ENCODE results near the gene ATN1. TPM values are rescaled to one million over a fixed set of nuclear protein-coding genes. Genes with fewer than 3 reads are reported as not detected.
A peak's percentile ranks its signal among the peaks of the same experiment; 100 is the strongest.

Gene ATN1
- total and polyA plus RNA-seq, 3 donors from 2014 or later, result 40.5 to 73.2 (median 63.4) TPM

DNA sequence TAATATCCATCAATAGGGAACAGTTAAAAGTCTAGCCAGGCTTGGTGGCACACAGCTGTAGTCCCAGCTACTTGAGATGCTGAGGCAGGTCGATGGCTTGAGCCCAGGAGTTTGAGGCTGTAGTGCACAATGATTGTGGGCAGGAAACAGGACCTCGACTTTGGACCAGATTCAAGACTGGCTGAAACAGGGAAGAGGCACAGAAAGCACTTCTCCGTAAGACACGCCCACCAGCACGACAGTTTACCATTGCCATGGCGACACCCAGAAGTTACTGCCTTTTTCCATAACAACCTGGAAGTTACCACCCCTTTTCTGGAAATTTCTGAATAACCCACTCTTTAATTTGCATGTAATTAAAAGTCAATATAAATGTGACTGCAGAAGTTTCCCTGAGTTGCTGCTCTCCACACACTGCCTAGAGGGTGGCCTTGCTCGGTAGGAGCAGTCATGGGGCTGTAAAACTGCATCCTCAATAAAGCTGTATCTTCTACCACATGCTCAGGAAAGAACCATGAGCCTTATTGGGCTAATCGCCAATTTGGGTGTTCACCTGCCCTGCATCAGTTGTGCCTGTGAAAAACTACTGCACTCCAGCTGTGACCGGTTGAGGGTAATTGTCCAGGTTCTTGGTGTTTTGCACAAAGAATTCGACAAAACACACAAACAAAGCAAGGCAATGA lies 27.8 kb upstream of the ATN1 start:
- DNase-seq, result peak; percentile 56
- H3K4me3 ChIP-seq, result no peak overlapping the region
- no peaks in the 10 kb centered on the region for H3K36me3 ChIP-seq (ENCODE audit: low read depth, missing control alignments)
- H3K9me3 ChIP-seq, result no peaks in the 10 kb centered on the region
- TF ChIP-seq, protein P1, sequence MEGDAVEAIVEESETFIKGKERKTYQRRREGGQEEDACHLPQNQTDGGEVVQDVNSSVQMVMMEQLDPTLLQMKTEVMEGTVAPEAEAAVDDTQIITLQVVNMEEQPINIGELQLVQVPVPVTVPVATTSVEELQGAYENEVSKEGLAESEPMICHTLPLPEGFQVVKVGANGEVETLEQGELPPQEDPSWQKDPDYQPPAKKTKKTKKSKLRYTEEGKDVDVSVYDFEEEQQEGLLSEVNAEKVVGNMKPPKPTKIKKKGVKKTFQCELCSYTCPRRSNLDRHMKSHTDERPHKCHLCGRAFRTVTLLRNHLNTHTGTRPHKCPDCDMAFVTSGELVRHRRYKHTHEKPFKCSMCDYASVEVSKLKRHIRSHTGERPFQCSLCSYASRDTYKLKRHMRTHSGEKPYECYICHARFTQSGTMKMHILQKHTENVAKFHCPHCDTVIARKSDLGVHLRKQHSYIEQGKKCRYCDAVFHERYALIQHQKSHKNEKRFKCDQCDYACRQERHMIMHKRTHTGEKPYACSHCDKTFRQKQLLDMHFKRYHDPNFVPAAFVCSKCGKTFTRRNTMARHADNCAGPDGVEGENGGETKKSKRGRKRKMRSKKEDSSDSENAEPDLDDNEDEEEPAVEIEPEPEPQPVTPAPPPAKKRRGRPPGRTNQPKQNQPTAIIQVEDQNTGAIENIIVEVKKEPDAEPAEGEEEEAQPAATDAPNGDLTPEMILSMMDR (IDR thresholded peaks at IDR 0.05), result no peak
- TF ChIP-seq POLR2A (IDR thresholded peaks at IDR 0.05), result no peak
- intact Hi-C loops (cut with DNase I; ENCODE audit: low total_unique reads), result no loop called here
- 35 to 40% methylated on average over 10 of the region's 10 CpGs for WGBS, 2 donors
- peaks cover 8% of the 10 kb centered on the region for H3K4me1 ChIP-seq
- no peak overlapping the region for H3K27ac ChIP-seq
- H3K27me3 ChIP-seq, result no peaks in the 10 kb centered on the region

DNA sequence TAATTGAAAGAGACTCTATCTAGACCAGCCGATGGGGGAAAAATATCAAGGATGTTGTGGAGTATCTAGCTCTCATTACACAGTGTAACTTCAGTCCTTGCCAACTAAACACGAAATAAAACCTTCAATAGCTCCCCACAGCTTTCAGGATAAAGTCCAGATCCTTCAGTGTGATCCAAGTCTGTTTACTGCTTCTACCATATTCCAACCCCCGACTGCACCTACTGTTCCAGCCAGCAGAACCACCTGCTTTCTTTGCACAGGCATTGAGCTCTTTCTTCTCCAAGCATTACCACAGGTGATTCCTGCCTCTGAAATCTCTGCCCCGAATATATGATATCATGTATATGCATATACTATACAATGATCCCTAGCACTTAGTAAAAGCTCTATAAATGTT lies 25.3 kb upstream of the ATN1 start:
- Histone ChIP-seq H3K4me3 (no peak overlapping the region), H3K27ac (no peak overlapping the region), H3K27me3 (no peaks in the 10 kb centered on the region), H3K36me3 (ENCODE audit: low read depth, missing control alignments) (no peaks in the 10 kb centered on the region), H3K9me3 (no peaks in the 10 kb centered on the region), H3K4me1 (peaks cover 13% of the 10 kb centered on the region)
- DNase-seq, result no peak
- intact Hi-C loops (cut with DNase I; ENCODE audit: low total_unique reads), result no loop called here
- TF ChIP-seq, protein P1 (IDR thresholded peaks at IDR 0.05), result no peak
- WGBS, 2 donors, result 81 to 84% methylated on average over 4 of the region's 4 CpGs

DNA sequence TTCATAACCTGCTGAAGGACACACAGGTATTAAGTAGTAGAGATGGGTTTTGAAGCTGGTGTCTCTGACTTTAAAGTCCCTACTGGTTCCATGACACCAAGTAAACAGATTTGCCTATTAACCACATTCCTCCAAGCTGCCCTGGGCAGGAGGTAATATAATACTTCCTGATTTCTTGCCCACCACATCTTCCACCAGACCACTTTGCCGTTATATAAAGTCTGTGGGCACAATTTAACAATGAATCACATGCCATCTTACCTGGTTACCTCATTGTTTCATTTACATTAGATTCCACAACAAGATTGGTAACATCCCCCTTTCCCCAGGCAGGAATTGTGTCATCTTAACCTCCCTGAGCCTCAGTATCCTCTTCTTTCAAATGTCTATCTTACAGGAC lies 24.0 kb upstream of the ATN1 start:
- no peak for DNase-seq
- intact Hi-C loops (cut with DNase I; ENCODE audit: low total_unique reads), result no loop called here

DNA sequence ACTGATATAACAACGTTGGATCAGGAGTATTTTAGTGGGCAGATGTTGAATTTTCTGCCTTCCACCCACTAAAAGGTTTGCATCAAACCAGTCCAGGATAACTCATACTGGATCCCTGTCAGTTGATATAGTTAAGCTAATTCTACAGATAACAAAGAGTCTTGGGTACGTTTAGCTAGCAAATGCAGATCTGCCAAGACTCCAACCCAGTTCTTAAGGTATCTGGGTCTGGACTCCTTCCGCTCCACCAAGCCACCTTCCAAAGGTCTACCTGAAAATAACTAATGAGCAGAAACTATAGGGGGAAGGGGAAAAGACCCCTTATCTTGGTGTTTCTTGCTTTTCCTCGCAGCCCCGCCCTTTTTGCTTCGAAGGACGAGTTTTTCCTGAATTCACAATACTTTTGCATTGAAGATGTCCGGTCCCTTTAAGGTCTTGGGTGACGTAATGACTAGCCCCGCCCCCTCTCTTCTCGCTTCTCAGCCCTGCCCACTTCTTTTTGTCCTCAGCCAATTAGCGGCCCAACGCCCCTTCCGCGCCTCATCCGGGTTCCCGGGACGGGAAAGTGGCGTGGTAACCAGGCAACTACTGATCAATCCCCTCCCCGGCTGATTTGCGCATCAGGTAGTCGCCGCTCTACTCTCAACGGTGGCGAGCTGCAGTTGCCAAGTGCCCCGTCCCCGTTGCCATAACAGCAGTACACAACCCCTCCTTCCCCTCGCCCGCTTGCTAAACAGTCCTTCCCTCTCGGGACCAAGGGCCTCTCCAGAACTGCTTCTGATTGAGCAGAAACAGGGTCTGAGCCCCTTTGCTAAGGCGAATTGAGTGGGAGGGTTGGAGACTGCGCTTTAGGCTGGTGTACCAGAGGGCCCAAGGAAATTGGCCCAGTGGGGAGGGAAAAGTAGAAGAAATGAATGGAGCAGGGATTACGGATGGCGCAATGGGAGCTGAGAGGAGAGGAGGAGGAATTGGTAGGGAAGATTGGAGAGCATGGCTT lies 23.2 kb upstream of the ATN1 start, which contains the start of gene LRRC23:
LRRC23 (plus strand) TSS at position 543 of the 997 bp plus-strand sequence. CDS start 812 bp downstream, outside the sequence.
- Histone ChIP-seq H3K27me3 (no peaks in the 10 kb centered on the region), H3K27ac (peak within 1 kb of the TSS; percentile 9 to 81), H3K36me3 (ENCODE audit: low read depth, missing control alignments) (no peaks in the 10 kb centered on the region), H3K9me3 (no peaks in the 10 kb centered on the region), H3K4me3 (peak within 1 kb of the TSS; percentile 63 to 76), H3K4me1 (peaks cover 13% of the 10 kb centered on the region)
- peak; percentile 99 for DNase-seq
- TF ChIP-seq, protein P1 (IDR thresholded peaks at IDR 0.05), result no peak
- no peak for TF ChIP-seq POLR2A (IDR thresholded peaks at IDR 0.05)
- intact Hi-C loops (cut with DNase I; ENCODE audit: low total_unique reads), result no loop called here
- WGBS, 2 donors, result 4% methylated on average over 31 to 34 of the region's 34 CpGs

More for the DNA sequence above, 24.0 kb upstream of the ATN1 start:
- 74 to 75% methylated on average over 1 of the region's 1 CpG for WGBS, 2 donors
- Histone ChIP-seq H3K9me3 (no peaks in the 10 kb centered on the region), H3K36me3 (ENCODE audit: low read depth, missing control alignments) (no peaks in the 10 kb centered on the region), H3K4me3 (no peak overlapping the region), H3K27me3 (no peaks in the 10 kb centered on the region), H3K4me1 (peaks cover 13% of the 10 kb centered on the region), H3K27ac (no peak overlapping the region)
- TF ChIP-seq POLR2A (IDR thresholded peaks at IDR 0.05), result no peak
- TF ChIP-seq, protein P1 (IDR thresholded peaks at IDR 0.05), result no peak
